Stimulated activated CD4-positive, alpha-beta T cell treated with anti-CD3 and anti-CD28 coated beads, Interleukin-12 subunit alpha, Interleukin-12 subunit beta, amount 100 ng/mL, for 48 hours (primary cell): ENCODE data around the gene TNPO2.
"Not testable (repeated sequence)": the region's sequence is repeated elsewhere in the genome, so short reads cannot be mapped to it uniquely, and the experiment has no call there.

Source experiments
- DNase-seq, 3 donors: peaks; one replicate each; pipeline ENCODE4 v3.0.0-alpha.2; 2020; ENCODE audit warnings: low read depth in 2 of 3, low spot score in 1 of 3

TNPO2 gene

DNA sequence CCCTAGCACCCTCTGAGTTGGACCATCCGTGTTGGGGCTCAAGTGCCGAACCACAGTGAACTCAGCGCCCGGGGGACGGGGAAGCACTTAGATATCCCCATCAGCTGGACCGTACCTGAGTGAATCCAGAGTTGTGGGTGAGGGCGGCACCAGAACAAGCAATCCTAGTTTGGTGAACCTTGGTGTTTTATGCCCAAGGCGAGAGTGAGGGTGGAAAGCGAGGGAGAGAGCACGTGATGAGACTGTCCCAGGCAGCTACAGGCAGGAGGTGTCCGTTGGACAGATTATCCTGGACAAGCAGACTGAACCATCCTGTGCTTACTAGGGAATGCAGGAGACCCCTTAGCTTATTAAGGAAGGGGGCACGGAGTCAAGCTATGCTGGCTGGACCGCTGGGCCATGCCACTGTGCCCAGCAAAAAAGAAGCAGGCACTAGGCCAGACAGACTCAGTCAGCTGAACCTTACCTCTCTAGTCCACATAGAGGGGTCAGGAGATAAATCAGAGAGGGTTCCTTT is 14.2 kb upstream of the TNPO2 start:
- DNase-seq = no peak

DNA sequence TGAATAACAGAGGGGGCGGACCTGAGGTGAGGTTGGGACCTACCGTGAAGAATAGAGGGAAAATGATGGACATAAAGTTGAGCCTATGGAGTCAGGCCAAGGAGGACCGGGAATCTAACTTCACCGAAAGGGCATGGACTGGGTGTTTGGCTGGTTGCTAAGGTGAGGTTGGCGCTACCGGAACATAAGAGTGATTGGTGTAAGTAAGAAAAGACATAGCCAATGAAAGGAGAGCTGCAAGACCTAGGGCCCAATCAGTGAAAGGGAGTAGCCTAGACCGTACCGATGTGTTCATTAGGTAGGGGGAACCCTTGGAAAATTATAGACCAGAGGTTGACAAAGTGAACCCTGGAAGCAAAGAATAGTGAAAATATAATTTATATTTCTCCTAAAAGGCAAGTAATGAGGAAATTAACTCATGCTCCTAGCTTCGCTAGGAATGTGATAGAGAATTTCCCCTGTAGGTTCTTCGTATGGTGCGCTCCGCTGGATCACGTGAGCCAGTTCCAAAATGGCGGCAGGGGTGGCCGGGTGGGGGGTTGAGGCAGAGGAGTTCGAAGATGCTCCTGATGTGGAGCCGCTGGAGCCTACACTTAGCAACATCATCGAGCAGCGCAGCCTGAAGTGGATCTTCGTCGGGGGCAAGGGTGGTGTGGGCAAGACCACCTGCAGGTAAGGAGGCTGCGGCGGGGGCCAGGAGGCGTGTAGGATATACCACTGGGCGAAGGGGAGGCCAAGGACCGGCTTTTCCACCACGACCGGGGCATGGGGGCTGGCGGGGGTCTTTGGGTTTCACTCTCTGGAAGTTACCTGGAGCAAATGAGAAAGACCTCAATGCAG is 13.5 kb upstream of the TNPO2 start, which contains the start of gene GET3:
GET3 (plus strand) TSS at position 503 of the 840 bp plus-strand sequence; CDS start at position 512, 9 bp downstream.
- peak; percentile 65 to 74 (median 70) for DNase-seq

DNA sequence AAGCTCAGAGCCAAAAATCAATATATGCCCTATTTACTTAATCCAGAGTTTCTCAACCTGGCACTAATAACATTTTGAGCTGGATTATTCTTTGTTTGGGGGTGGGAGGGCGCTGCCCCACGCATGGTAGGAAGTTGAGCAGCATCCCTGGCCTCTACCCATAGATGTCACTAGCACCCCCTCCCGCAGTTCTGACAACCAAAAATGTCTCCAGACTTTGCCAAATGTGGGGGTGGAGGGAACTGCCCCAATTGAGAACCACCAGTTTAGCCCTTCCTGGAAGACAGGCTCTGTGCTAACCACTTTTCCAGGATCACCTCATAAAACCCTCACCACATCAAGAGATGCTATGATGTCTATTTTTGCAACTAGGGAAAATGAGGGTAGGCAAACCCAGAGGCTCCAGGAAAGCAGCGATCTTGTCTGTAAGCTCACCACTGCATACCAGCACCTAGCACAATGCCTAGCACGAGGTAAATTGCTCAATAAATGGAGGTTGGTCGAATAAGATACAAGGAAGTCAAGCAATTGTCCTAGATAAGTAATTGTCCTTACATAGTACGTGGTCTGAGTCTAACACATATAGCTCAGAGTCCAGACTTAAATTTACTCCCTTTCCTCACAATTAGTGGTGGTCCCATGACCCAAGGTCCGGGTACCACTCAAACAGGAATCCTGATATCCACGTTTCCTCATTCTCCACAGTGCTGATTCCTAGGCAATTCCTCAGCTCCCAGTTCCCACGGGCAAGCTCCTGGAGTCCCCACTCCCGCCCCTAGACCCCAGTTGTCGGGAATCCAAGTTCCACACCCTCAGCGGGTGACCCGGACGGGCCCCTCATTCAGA is 9.9 kb upstream of the TNPO2 start:
- DNase-seq = peak; percentile 51 to 67 (median 55)

- DNase-seq = no peak
These were observed 7.6 kb upstream of the TNPO2 start for GRCh38 chr19:12731337-12731736.

GRCh38 chr19:12730064-12730463 is 6.3 kb upstream of the TNPO2 start:
- no peak for DNase-seq

- no peak for DNase-seq
These were observed 4.2 kb upstream of the TNPO2 start for GRCh38 chr19:12727745-12728433.

GRCh38 chr19:12726988-12727316 is 3.2 kb upstream of the TNPO2 start:
- DNase-seq = no peak

GRCh38 chr19:12725612-12726011 is 1.9 kb upstream of the TNPO2 start:
- DNase-seq = not testable (repeated sequence)

DNA sequence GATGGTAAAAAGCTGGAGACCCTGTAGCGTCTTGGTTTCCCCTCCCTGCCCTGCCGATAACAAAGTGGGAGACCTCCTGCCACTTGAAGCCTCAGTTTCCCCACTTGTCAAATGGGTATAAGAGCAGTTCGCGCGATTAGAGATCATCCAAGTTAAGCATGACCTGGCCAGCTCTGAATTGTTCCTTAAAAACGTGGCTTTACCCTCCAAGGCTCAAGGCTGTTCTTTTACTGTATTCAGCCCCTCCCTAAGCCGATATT is 421 bp downstream of the TNPO2 start:
- no peak for DNase-seq

DNA sequence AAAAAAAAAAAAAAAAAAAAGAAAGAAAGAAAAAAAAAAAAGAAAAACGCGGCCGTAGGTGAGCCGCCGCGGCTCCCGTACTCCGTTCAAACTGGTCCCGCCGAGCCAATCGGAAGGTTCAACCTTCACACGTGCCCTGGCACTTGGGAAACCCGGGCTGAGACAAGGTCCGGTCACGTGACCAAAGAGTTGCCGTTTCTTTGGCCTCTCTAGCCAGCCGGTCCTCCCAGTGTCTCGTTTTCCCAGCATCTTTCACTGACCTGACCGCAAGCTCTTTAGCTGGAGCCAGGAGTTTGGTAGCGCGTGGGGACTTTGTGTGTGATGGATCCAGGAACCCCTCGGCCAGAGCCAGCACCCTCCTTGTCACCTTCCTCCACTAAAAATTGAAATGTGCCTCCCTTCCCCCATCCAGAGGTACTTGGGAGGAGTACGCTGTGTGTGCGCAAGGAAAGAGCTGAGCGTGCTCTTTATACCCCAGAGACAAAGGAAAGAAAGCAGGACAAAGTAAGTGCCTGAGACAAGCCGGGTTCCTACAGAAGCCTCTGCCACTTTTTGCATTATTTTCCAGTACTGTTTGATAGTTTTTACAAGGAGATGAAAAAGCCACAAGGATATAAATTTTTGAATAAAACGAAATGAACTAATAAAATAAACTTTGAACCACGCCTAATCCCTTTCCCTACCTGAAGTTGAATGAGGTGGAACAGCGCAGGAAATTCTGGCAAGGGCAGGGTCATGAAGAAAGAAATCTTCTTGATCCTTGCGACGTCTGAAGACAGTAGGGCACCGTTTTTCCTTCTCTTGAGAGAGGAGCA is 959 bp downstream of the TNPO2 start:
- peak; percentile 91 to 93 (median 91) for DNase-seq

GRCh38 chr19:12721656-12722565 is 1.8 kb downstream of the TNPO2 start:
- no peak for DNase-seq

DNA sequence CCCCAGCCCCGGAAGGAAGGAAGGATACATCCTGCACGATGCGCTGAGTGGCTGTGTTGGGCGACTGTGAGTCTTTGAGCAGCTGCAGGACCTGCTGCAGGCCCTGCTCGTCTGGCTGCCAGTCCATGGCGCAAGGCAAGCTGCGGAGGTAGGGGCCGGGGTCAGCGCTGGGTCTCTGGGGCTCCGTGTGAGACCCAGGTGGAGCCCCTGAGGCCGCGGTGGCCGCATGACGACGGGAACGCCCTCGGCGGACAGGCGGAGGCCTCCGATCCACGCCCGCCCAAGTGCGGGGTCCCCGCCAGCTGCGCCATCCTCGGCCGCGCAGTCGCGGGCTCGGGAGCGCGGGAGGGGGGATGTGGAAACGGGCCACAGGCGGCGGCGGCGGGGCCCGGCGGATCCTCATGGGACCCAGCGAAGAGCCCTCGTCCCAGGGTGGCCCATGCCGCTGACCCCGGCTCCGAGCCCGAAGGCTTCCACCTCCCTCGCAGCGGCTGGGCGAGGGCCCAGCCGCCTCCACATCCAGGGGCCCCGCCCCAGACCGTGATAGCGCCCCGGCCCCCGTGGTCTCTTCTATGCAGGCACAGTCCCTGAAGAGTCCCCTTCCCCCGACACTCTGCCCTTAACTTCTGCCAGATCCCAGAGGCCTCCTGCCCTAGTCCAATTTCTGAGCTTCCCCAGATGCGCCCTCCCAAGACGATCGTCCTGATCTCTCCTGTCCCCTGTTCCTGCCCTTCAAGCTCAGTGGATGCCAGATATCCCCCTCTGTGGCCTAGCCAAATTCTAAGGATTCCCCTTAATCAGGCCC is 2.7 kb downstream of the TNPO2 start:
- no peak for DNase-seq

DNA sequence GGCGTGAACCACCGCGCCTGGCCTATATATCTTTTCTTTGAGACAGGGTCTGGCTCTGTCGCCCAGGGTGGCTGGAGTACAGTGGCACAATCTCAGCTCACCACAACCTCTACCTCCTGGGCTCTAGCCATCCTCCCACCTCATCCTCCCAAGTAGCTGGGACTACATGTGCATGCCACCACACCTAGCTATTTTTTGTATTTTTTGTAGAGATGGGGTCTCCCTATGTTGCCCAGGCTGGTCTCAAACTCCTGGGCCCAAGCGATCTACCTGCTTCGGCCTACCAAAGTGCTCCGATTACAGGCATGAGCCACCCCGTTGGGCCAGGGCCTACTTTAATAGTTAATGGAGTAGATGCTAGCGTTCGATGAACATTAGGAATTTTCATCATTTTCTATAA is 3.4 kb downstream of the TNPO2 start:
- no peak for DNase-seq

DNA sequence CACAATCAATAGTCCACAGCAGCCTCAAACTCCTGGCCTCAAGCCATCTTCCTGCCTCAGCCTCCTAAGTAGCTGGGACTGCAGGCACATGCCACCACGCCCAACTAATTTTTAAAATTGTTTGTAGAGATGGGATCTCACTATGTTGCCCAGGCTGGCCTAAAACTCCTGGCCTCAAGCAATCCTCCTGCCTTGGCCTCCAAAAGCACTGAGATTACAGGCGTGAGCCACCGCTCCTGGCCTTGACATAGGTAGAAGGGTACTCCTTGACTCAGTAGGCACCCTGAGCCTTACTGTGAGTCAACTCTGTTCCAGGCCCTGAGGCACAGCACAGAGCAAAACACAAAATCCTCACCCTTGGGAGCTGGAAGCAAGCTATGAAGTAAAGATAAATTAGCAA is 7.8 kb downstream of the TNPO2 start:
- DNase-seq = no peak

DNA sequence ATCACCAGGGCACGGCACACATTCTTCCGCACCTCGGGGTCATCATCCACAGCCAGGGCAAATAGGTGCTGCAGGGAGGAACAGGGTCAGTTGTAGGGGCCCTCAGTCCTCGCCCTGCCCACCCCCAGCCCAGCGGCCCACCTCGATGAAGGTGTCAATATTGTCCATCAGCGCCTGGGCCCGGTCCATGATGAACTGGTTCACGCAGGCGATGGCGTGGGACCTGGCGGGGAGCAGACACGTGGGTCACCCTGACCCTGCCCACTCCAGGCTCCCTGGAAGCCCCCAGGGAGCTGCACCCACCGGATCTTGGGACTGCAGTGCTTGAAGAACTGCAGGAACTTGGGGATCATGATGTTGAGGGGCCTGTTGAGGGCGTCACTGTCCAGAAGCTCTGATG is 8.6 kb downstream of the TNPO2 start:
- no peak for DNase-seq

DNA sequence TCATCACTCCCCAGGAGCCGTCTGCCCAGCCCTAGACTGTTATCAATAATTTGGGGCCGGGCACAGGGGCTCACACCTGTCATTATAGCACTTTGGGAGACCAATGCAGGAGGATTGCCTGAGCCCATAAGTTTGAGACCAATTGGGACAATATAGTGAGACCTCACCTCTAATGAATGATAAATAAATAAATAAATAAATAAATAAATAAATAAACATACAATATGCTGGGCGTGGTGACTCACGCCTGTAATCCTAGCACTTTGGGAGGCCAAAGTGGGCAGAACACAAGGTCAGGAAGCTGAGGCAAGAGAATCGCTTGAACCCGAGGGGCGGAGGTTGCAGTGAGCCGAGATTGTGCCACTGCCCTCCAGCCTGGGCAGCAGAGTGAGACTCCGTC is 10.4 kb downstream of the TNPO2 start:
- DNase-seq = not testable (repeated sequence)

- not testable (repeated sequence) for DNase-seq
These were observed 11.7 kb downstream of the TNPO2 start for GRCh38 chr19:12712077-12712476.

- DNase-seq = no peak
These were observed 12.5 kb downstream of the TNPO2 start for GRCh38 chr19:12711187-12711586.

DNA sequence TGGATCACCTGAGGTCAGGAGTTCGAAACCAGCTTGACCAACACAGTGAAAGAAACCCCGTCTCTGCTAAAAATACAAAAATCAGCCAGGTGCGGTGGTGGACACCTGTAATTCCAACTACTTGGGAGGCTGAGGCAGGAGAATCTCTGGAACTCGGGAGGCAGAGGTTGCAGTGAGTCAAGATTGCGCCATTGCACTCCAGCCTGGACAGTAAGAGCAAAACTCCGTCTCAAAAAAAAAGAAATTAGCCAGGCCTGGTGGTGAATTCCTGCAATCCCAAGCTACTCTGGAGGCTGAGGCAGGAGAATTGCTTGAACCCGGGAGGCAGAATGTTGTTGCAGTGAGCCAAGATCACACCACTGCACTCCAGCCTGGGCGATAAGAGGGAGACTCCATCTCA is 15.1 kb downstream of the TNPO2 start:
- no peak for DNase-seq
